Trophoblast cell (in vitro differentiated cells and primary cell): ENCODE measurements around the gene YIPF4.

ENCODE experiments used
- DNase-seq, 2 donors: peaks; one replicate each; pipeline ENCODE4 v3.0.0-alpha.2; 2016
- H2AFZ ChIP-seq: 2 replicates; pipeline ENCODE4 v1.6.1; 2013; ENCODE audit warnings: low read length, moderate library complexity, mild to moderate bottlenecking; ENCODE audit not compliant: insufficient read depth, poor library complexity
- H2AK5ac ChIP-seq: 2 replicates; pipeline ENCODE4 v1.6.1; 2013; ENCODE audit warnings: mild to moderate bottlenecking, low read length
- H2BK120ac ChIP-seq: 2 replicates; pipeline ENCODE4 v1.6.1; 2013; ENCODE audit warnings: low read length, mild to moderate bottlenecking, moderate library complexity; ENCODE audit not compliant: insufficient read depth, poor library complexity
- H2BK12ac ChIP-seq: 2 replicates; pipeline ENCODE4 v1.6.1; 2013; ENCODE audit warnings: mild to moderate bottlenecking, low read length, moderate library complexity
- H2BK5ac ChIP-seq: 2 replicates; pipeline ENCODE4 v1.6.1; 2013; ENCODE audit warnings: low read length, low read depth, moderate library complexity, mild to moderate bottlenecking; ENCODE audit not compliant: poor library complexity
- H3K14ac ChIP-seq: 2 replicates; pipeline ENCODE4 v1.6.1; 2013; ENCODE audit warnings: mild to moderate bottlenecking, low read length
- H3K18ac ChIP-seq: 2 replicates; pipeline ENCODE4 v1.6.1; 2013; ENCODE audit warnings: mild to moderate bottlenecking, low read length
- H3K23ac ChIP-seq: 2 replicates; pipeline ENCODE4 v1.6.1; 2013; ENCODE audit warnings: low read length
- H3K27ac ChIP-seq: 2 replicates; pipeline ENCODE4 v1.5.1; 2013; ENCODE audit warnings: low read depth, mild to moderate bottlenecking, inconsistent platforms, low read length, moderate library complexity
- H3K27me3 ChIP-seq: 2 replicates; pipeline ENCODE4 v1.6.1; 2013; ENCODE audit warnings: inconsistent platforms, mild to moderate bottlenecking, low read length, moderate library complexity; ENCODE audit not compliant: insufficient read depth
- H3K36me3 ChIP-seq, 2 experiments: 1 replicate in 1 of 2; 2 replicates in 1 of 2; pipeline ENCODE4 v1.6.1; 2013; ENCODE audit warnings: low read length in 2 of 2, mild to moderate bottlenecking in 2 of 2, moderate library complexity in 1 of 2; ENCODE audit not compliant: insufficient read depth in 2 of 2, control insufficient read depth in 1 of 2
- H3K4ac ChIP-seq: 2 replicates; pipeline ENCODE4 v1.6.1; 2013; ENCODE audit warnings: low read depth, mild to moderate bottlenecking, low read length, moderate library complexity
- H3K4me1 ChIP-seq, 2 experiments: 1 replicate in 1 of 2; 2 replicates in 1 of 2; pipeline ENCODE4 v1.6.1; 2013; ENCODE audit warnings: low read length in 2 of 2, mild to moderate bottlenecking in 2 of 2, moderate library complexity in 1 of 2; ENCODE audit not compliant: insufficient read depth in 2 of 2, control insufficient read depth in 1 of 2
- H3K4me2 ChIP-seq: 2 replicates; pipeline ENCODE4 v1.6.1; 2013; ENCODE audit warnings: inconsistent platforms, mild to moderate bottlenecking, low read length, moderate library complexity
- H3K4me3 ChIP-seq: 2 replicates; pipeline ENCODE4 v1.5.1; 2013; ENCODE audit warnings: mild to moderate bottlenecking, low read depth, low read length, inconsistent platforms
- H3K79me1 ChIP-seq: one replicate; pipeline ENCODE4 v1.6.1; 2013; ENCODE audit warnings: low read length
- H3K79me2 ChIP-seq: 2 replicates; pipeline ENCODE4 v1.6.1; 2013; ENCODE audit warnings: low read length, mild to moderate bottlenecking; ENCODE audit not compliant: control insufficient read depth, insufficient read depth, poor library complexity
- H3K9ac ChIP-seq: 2 replicates; pipeline ENCODE4 v1.6.1; 2013; ENCODE audit warnings: mild to moderate bottlenecking, low read length
- H3K9me3 ChIP-seq: 2 replicates; pipeline ENCODE4 v1.6.1; 2013; ENCODE audit warnings: low read depth, mild to moderate bottlenecking, control low read depth, inconsistent platforms, low read length; ENCODE audit not compliant: insufficient read depth
- H4K12ac ChIP-seq: 2 replicates; pipeline ENCODE4 v1.6.1; 2013; ENCODE audit warnings: low read depth, mild to moderate bottlenecking, low read length, moderate library complexity
- H4K8ac ChIP-seq: 2 replicates; pipeline ENCODE4 v1.6.1; 2013; ENCODE audit warnings: low read depth, mild to moderate bottlenecking, low read length, moderate library complexity
- H4K91ac ChIP-seq: one replicate; pipeline ENCODE4 v1.6.1; 2013; ENCODE audit warnings: low read depth, mild to moderate bottlenecking, low read length, moderate library complexity
- WGBS: extraction: QIAGEN DNeasy Blood & Tissue Kit; methylation state at CpG from one replicate; pipeline ENCODE4 v1.1.7; 2013; ENCODE audit warnings: missing lambda C conversion rate; ENCODE audit not compliant: insufficient read length, insufficient coverage; ENCODE audit errors: extremely low coverage; 5-methylcytosine and 5-hydroxymethylcytosine counted together

Gene YIPF4

DNA sequence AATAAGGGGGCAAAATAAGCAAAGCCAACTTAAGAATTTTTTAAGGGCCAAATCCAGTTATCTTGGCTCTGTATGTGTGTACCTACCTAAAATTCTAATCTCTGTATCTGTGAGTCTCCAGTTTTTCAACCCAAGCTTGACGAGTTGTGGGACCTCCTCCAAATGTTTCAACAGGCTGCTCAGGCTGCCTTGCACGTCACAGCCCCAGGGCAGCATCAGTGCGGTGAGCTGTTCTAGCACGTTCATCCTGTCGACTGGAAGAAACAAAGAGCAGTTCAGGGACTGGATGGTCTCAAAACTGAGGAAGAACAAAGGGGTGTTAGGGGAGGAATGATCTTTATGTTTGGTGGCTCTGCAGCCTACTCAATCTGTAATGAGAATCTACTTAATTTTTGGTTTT is 42.4 kb upstream of the YIPF4 start:
- Histone ChIP-seq H4K91ac (no peak overlapping the region), H3K14ac (no peak overlapping the region), H3K4me3 (no peak overlapping the region), H3K79me2 (peaks cover 1% of the 10 kb centered on the region), H4K12ac (no peak overlapping the region), H3K79me1 (no peaks in the 10 kb centered on the region), H3K36me3 (peaks cover 0 to 3% of the 10 kb centered on the region in 2 experiments), H2AFZ (no peak overlapping the region), H3K27ac (no peak overlapping the region), H3K4ac (no peak overlapping the region), H4K8ac (no peak overlapping the region), H3K4me1 (peaks cover 3% of the 10 kb centered on the region in 2 experiments), H3K9ac (no peak overlapping the region), H3K4me2 (no peak overlapping the region), H3K18ac (no peak overlapping the region), H2BK12ac (no peak overlapping the region), H3K27me3 (no peaks in the 10 kb centered on the region), H3K9me3 (peaks cover 1% of the 10 kb centered on the region), H2BK5ac (no peak overlapping the region), H2BK120ac (no peak overlapping the region), H2AK5ac (no peak overlapping the region), H3K23ac (no peak overlapping the region)
- DNase-seq = peak; percentile 78 to 84
- no CpG with 5 or more reads among the region's 5 CpGs for WGBS

DNA sequence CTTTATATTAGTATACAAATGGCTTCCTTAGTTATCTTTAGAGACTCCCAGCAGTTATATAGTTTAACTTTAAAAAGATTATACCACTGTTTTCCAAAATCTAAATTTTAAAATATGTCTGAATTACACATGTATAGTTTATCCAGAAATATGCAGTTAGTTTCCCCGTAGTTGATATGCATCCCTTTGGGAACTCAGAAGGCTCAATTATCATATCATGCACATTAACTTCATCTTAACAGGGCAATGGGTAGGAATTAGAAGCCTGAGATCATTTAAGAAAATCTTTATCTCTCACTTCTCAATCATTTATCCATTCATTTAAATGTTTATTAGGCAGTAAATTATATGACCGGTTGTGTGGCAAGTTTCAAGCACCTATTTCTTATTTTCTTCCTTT is 40.2 kb upstream of the YIPF4 start:
- Histone ChIP-seq H3K79me1 (no peaks in the 10 kb centered on the region), H3K79me2 (peaks cover 1% of the 10 kb centered on the region), H3K4me3 (no peak overlapping the region), H4K91ac (no peak overlapping the region), H2AK5ac (no peak overlapping the region), H3K9ac (no peak overlapping the region), H3K27ac (no peak overlapping the region), H2BK12ac (no peak overlapping the region), H2BK5ac (no peak overlapping the region), H3K14ac (no peak overlapping the region), H3K9me3 (peaks cover 1% of the 10 kb centered on the region), H3K4me1 (peaks cover 3% of the 10 kb centered on the region in 2 experiments), H3K27me3 (no peaks in the 10 kb centered on the region), H3K23ac (no peak overlapping the region), H4K8ac (no peak overlapping the region), H2AFZ (no peak overlapping the region), H3K4ac (no peak overlapping the region), H3K18ac (no peak overlapping the region), H4K12ac (no peak overlapping the region), H3K4me2 (no peak overlapping the region), H3K36me3 (peaks cover 0 to 1% of the 10 kb centered on the region in 2 experiments), H2BK120ac (no peak overlapping the region)
- DNase-seq = no peak
- WGBS = no CpG with 5 or more reads among the region's 2 CpGs

DNA sequence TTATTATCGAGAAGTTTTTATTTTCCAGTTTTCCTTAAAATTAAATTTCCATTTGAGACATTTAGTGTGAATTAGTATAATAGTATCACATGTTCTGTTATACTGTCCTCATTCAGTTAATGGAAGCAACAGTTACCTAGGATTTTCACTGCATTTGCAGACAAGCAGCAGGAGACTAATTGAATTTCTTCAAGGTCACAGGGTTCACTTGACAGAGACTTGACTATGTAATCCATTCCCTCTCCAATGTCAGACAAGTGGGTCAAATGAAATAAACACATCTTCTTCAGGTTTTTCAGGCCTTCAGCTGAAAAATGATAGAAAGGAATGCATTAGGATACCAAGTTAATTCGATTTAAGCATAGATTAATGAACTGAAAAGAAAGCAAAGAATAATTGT is 39.7 kb upstream of the YIPF4 start:
- Histone ChIP-seq H4K91ac (no peak overlapping the region), H2AFZ (no peak overlapping the region), H3K9ac (no peak overlapping the region), H3K27ac (no peak overlapping the region), H4K8ac (no peak overlapping the region), H3K9me3 (no peaks in the 10 kb centered on the region), H2BK5ac (no peak overlapping the region), H2AK5ac (no peak overlapping the region), H3K4me3 (no peak overlapping the region), H3K4me1 (peaks cover 3% of the 10 kb centered on the region in 2 experiments), H4K12ac (no peak overlapping the region), H3K4ac (no peak overlapping the region), H3K36me3 (peaks cover 0 to 1% of the 10 kb centered on the region in 2 experiments), H3K18ac (no peak overlapping the region), H3K27me3 (no peaks in the 10 kb centered on the region), H2BK12ac (no peak overlapping the region), H3K79me1 (no peaks in the 10 kb centered on the region), H2BK120ac (no peak overlapping the region), H3K4me2 (no peak overlapping the region), H3K14ac (no peak overlapping the region), H3K79me2 (peaks cover 1% of the 10 kb centered on the region), H3K23ac (no peak overlapping the region)
- no peak for DNase-seq
- WGBS = no CpG with 5 or more reads among the region's 2 CpGs

DNA sequence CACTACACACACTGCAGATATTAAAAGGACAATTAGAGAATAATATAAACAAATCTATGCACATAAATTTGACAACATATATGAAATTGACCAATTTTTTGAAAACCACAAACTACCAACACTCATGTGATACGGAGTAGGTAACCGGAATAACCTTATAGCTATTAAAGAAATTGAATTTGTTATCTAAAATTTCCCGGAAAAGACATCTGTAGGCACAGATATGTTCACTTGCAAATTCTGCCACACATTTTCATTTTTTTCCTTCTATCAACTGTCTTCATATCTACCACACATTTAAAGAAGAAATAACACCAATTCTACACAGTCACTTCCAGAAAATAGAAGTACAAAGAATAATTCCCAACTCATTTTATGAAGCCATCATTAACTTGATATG is 35.4 kb upstream of the YIPF4 start:
- Histone ChIP-seq H3K79me1 (no peaks in the 10 kb centered on the region), H3K9ac (no peak overlapping the region), H4K12ac (no peak overlapping the region), H2BK5ac (no peak overlapping the region), H4K8ac (no peak overlapping the region), H2BK12ac (no peak overlapping the region), H3K23ac (no peak overlapping the region), H3K18ac (no peak overlapping the region), H3K4me1 (no peaks in the 10 kb centered on the region), H2AFZ (no peak overlapping the region), H3K27me3 (no peaks in the 10 kb centered on the region), H3K9me3 (no peaks in the 10 kb centered on the region), H3K79me2 (no peaks in the 10 kb centered on the region), H3K4ac (no peak overlapping the region), H2BK120ac (no peak overlapping the region), H4K91ac (no peak overlapping the region), H3K36me3 (peaks cover 0 to 1% of the 10 kb centered on the region in 2 experiments), H3K4me2 (no peak overlapping the region), H2AK5ac (no peak overlapping the region), H3K27ac (no peak overlapping the region), H3K4me3 (no peak overlapping the region), H3K14ac (no peak overlapping the region)
- DNase-seq = no peak
- WGBS = no CpG with 5 or more reads among the region's 3 CpGs
